K562 (cell line): Measurements from ENCODE around the gene CNIH4. TPM values are rescaled to one million over a fixed set of nuclear protein-coding genes. Genes with fewer than 3 reads are reported as not detected.

Experiments used
- ATAC-seq: fragments of 200-7000 bp; cut with Tn5 transposase; 3 replicates; pipeline ENCODE4 v1.9.1; 2020; ENCODE audit warnings: moderate library complexity
- BruUV-seq: library from RNA; stranded (reverse); fragments of 400-500 nt; replicated peaks from 2 replicates; lab custom pipeline; 2021; lab: Mats Ljungman, UMichigan
- CTCF ChIA-PET: fragments of 300-600 bp; formaldehyde crosslinking; extraction: SDS; loops from one replicate; lab custom pipeline; 2021; ENCODE audit warnings: low intra/inter-chr PET ratio; lab: Yijun Ruan, JAX
- POLR2A ChIA-PET: fragments of 300-600, 350-650 bp; sonication (Branson Sonifier 250); formaldehyde crosslinking; extraction: SDS; loops from one replicate; lab custom pipeline; 2021; ENCODE audit warnings: antibody characterized with exemption, inconsistent platforms; lab: Yijun Ruan, JAX
- DNase-seq, 4 experiments: peaks; one replicate each; pipeline versions ENCODE4 v3.0.0 to v3.0.0-alpha.2; 2011 to 2018; ENCODE audit warnings: low spot score in 3 of 4, mixed read lengths in 3 of 4; ENCODE audit errors: extremely low read depth in 1 of 4
- FAIRE-seq: peaks from 2 replicates; lab custom pipeline; 2011; peaks lifted over from hg19 to GRCh38; lab: Jason Lieb, UNC
- H2AFZ ChIP-seq: 2 replicates; pipeline ENCODE4 v1.6.0; 2011; ENCODE audit warnings: low read depth, low read length, control low read depth, inconsistent platforms
- H3K27ac ChIP-seq: fragments of 200-600 bp; 3 replicates; pipeline ENCODE4 v1.8.0; 2011; ENCODE audit warnings: low read depth, mild to moderate bottlenecking, control low read depth, inconsistent platforms, low read length, moderate library complexity, mixed read lengths; ENCODE audit errors: extremely low read depth
- H3K27me3 ChIP-seq, 2 experiments: fragments of 300-600 bp in 1 of 2; 2 replicates in 1 of 2; 3 replicates in 1 of 2; pipeline versions ENCODE4 v1.6.0 to v1.8.0; 2011; ENCODE audit warnings: inconsistent platforms in 2 of 2, low read length in 2 of 2, mild to moderate bottlenecking in 1 of 2, mixed read lengths in 1 of 2, moderate library complexity in 1 of 2; ENCODE audit not compliant: control insufficient read depth in 2 of 2, insufficient read depth in 2 of 2
- H3K36me3 ChIP-seq: fragments of 300-600 bp; 3 replicates; pipeline ENCODE4 v1.8.0; 2011; ENCODE audit warnings: mild to moderate bottlenecking, low read length, inconsistent platforms; ENCODE audit not compliant: control insufficient read depth, insufficient read depth
- H3K4me1 ChIP-seq, 2 experiments: fragments of 200-600 bp in 1 of 2; replicated peaks in 1 of 2; 2 replicates in 1 of 2; 3 replicates in 1 of 2; pipeline versions ENCODE4 v1.5.1 to v1.8.0; 2011; ENCODE audit warnings: inconsistent platforms in 2 of 2, low read length in 2 of 2, mild to moderate bottlenecking in 1 of 2, mixed read lengths in 1 of 2, moderate library complexity in 1 of 2; ENCODE audit not compliant: control insufficient read depth in 2 of 2, insufficient read depth in 2 of 2
- H3K4me2 ChIP-seq: 2 replicates; pipeline ENCODE4 v1.6.1; 2011; ENCODE audit warnings: low read length, control low read depth, inconsistent platforms, mixed read lengths; ENCODE audit not compliant: insufficient read depth
- H3K4me3 ChIP-seq: fragments of 200-600 bp; sonication (generic), shearing (Covaris generic); 2 replicates; pipeline ENCODE4 v1.5.1; 2016; ENCODE audit warnings: control low read depth, inconsistent platforms
- H3K79me2 ChIP-seq: fragments of 200-600 bp; 3 replicates; pipeline ENCODE4 v1.8.0; 2011; ENCODE audit warnings: low read length, inconsistent platforms; ENCODE audit not compliant: control insufficient read depth, insufficient read depth
- H3K9ac ChIP-seq, 2 experiments: 2 replicates each; pipeline versions ENCODE4 v1.6.0 to v1.6.1; 2011; ENCODE audit warnings: low read depth in 2 of 2, low read length in 2 of 2, control low read depth in 1 of 2, inconsistent platforms in 1 of 2, mild to moderate bottlenecking in 1 of 2, mixed read lengths in 1 of 2; ENCODE audit not compliant: insufficient read depth in 1 of 2
- H3K9me1 ChIP-seq: one replicate; pipeline ENCODE4 v1.6.0; 2011; ENCODE audit warnings: inconsistent platforms, mild to moderate bottlenecking, low read length, moderate library complexity; ENCODE audit not compliant: control insufficient read depth, insufficient read depth
- H3K9me3 ChIP-seq: replicated peaks from 2 replicates; pipeline ENCODE4 v1.5.1; 2011; ENCODE audit warnings: low read depth, low read length, inconsistent platforms; ENCODE audit not compliant: control insufficient read depth, insufficient read depth
- H4K20me1 ChIP-seq: replicated peaks from 2 replicates; pipeline ENCODE4 v1.6.1; 2011; ENCODE audit warnings: low read length, inconsistent platforms, mixed read lengths; ENCODE audit not compliant: control insufficient read depth, insufficient read depth
- AFF1 ChIP-seq, 2 experiments: fragments of 450-650 bp; IDR thresholded peaks; 2 replicates each; pipeline ENCODE4 v1.6.1; 2018; ENCODE audit warnings: mild to moderate bottlenecking in 2 of 2, low read depth in 1 of 2; ENCODE audit not compliant: partially characterized antibody in 2 of 2
- BRF1 ChIP-seq: IDR thresholded peaks from 3 replicates; pipeline ENCODE4 v1.6.1; 2011; ENCODE audit warnings: borderline replicate concordance, mild to moderate bottlenecking; ENCODE audit not compliant: insufficient read length; ENCODE audit errors: extremely low read depth
- ETV6 ChIP-seq, 3 experiments: fragments of 150-350 bp in 1 of 3; sonication (generic) in 1 of 3; formaldehyde crosslinking in 1 of 3; IDR thresholded peaks; 2 replicates each; pipeline versions ENCODE4 v1.6.1 to v1.8.0; 2014 to 2022; ENCODE audit warnings: borderline replicate concordance in 2 of 3, low read depth in 2 of 3, antibody characterized with exemption in 1 of 3, low read length in 1 of 3, mild to moderate bottlenecking in 1 of 3, missing genetic modification reagents in 1 of 3
- HDAC6 ChIP-seq: IDR thresholded peaks from 2 replicates; pipeline ENCODE4 v1.6.1; 2012; ENCODE audit warnings: low read depth, mild to moderate bottlenecking, control low read depth, inconsistent platforms, low read length, moderate library complexity
- HNRNPUL1 ChIP-seq: fragments of 200-400 bp; formaldehyde crosslinking; IDR thresholded peaks from 2 replicates; pipeline ENCODE4 v1.6.1; 2017; ENCODE audit warnings: low read length
- LCOR ChIP-seq: sonication (generic); formaldehyde crosslinking; IDR thresholded peaks from 2 replicates; pipeline ENCODE4 v1.8.0; 2022; ENCODE audit warnings: mild to moderate bottlenecking, missing genetic modification reagents
- PKNOX1 ChIP-seq: fragments of 450-650 bp; IDR thresholded peaks from 2 replicates; pipeline ENCODE4 v1.6.1; 2016
- SP2 ChIP-seq: IDR thresholded peaks from 2 replicates; pipeline ENCODE4 v1.6.1; 2011; ENCODE audit warnings: mild to moderate bottlenecking, low read depth, low read length, moderate library complexity; ENCODE audit not compliant: poor library complexity, severe bottlenecking; ENCODE audit errors: extremely low read depth
- ZNF384 ChIP-seq: IDR thresholded peaks from 2 replicates; pipeline ENCODE4 v1.6.1; 2012; ENCODE audit warnings: low read depth, low read length, improper control_type of control experiment
- WGBS: fragments of 100-300 bp; shearing (Covaris generic); methylation state at CpG from one replicate; pipeline ENCODE4 v1.1.6; 2016; ENCODE audit warnings: low coverage, mixed read lengths; ENCODE audit not compliant: insufficient coverage; ENCODE audit errors: missing lambda C conversion rate; 5-methylcytosine and 5-hydroxymethylcytosine counted together
- in situ Hi-C: fragments of 300-500 bp; cut with MboI; formaldehyde crosslinking; loops from 4 replicates; pipeline ENCODE4 v1.15.0; 2018; ENCODE audit warnings: inconsistent platforms, mixed read lengths
- intact Hi-C: fragments of 100-400 bp; cut with micrococcal nuclease; formaldehyde crosslinking; loops from 2 replicates; pipeline ENCODE4 v1.14.2; 2022
- polyA plus RNA-seq, 8 experiments: library from polyadenylated mRNA; depleted of rRNA in 4 of 8; stranded (reverse) in 5 of 8; unstranded in 3 of 8; fragments of >200 nt; fragmentation: Nextera tagmentation in 2 of 8; fragmentation: Illumina TruSeq in 1 of 8; extraction: Ambion mirVana in 2 of 8; extraction: Trizol in 1 of 8; gene quantifications; 2 replicates each; pipeline versions ENCODE4 v1.2.1 to v1.2.3, GENCODE V29; 2011 to 2014; ENCODE audit warnings: inconsistent platforms in 1 of 8, missing spikeins in 1 of 8
- total RNA-seq, 7 experiments: library from RNA; depleted of rRNA in 6 of 7; stranded (reverse); fragments of >200 nt in 6 of 7; fragmentation: Illumina TruSeq in 2 of 7; extraction: Trizol in 2 of 7; gene quantifications; 2 replicates each; pipeline versions ENCODE4 v1.2.1 to v1.2.3, GENCODE V29; 2011 to 2021; ENCODE audit warnings: low replicate concordance in 1 of 7
- TF ChIP-seq, protein P1 (sequence below): fragments of 450-650 bp; IDR thresholded peaks from 2 replicates; pipeline ENCODE4 v1.6.1; 2016; ENCODE audit warnings: missing biosample characterization, missing genetic modification characterization
- TF ChIP-seq, protein P2 (sequence below): fragments of 450-650 bp; IDR thresholded peaks from 2 replicates; pipeline ENCODE4 v1.6.1; 2016; ENCODE audit warnings: antibody characterized with exemption

Gene CNIH4
- total and polyA plus RNA-seq, 9 of the 15 experiments (the other 6 are each of a cell fraction or from before 2014, with no cell fraction given) = 41.3 to 266 (median 61.1) TPM

GRCh38 chr1:224333939-224334786, 22.5 kb upstream of the CNIH4 start:
- H3K9me1 ChIP-seq = no peaks in the 10 kb centered on the region
- H3K4me3 ChIP-seq = no peak overlapping the region
- H3K27me3 ChIP-seq = no peaks in the 10 kb centered on the region
- ATAC-seq (no peak), FAIRE-seq (no peak), DNase-seq (peak in 2 of 4 experiments; percentile 40 to 69)
- POLR2A ChIA-PET = interaction anchor here (0.5 to 1.5 kb wide), 7 partner anchors 10 to 549 kb away, joined by 3 to 4 read pairs (median 3); no protein-coding TSS in a partner anchor
- H3K4me1 ChIP-seq = peaks cover 0 to 14% of the 10 kb centered on the region in 2 experiments; a peak in 4 of 5 replicates
- CTCF ChIA-PET = interaction anchor here (0.5 to 1.5 kb wide), 6 partner anchors 106 to 636 kb away, joined by 3 to 8 read pairs (median 4); no protein-coding TSS in a partner anchor
- peak overlapping the region; percentile 82 for H2AFZ ChIP-seq
- in situ Hi-C loops (loop anchor here (5.0 to 25.0 kb wide), 2 partner anchors 222 to 637 kb away; partner anchors contain the start of gene FBXO28), intact Hi-C loops (loop anchor here (1.0 to 10.0 kb wide), 10 partner anchors 23 to 636 kb away; partner anchors contain the start of genes CNIH4, DEGS1, DNAH14 and TP53BP2)
- WGBS = 13% methylated on average over 5 of the region's 5 CpGs
- no peaks in the 10 kb centered on the region for H4K20me1 ChIP-seq
- H3K9me3 ChIP-seq = no peaks in the 10 kb centered on the region
- peak overlapping the region in 1 of 2 experiments; percentile 31; a peak in 2 of 4 replicates for H3K9ac ChIP-seq
- peak overlapping the region; percentile 71 for H3K27ac ChIP-seq
- H3K4me2 ChIP-seq = peak overlapping the region; percentile 56
- BruUV-seq = no TSS peak
- H3K36me3 ChIP-seq = no peaks in the 10 kb centered on the region
- H3K79me2 ChIP-seq = peaks cover 8% of the 10 kb centered on the region
- TF ChIP-seq SP2 = no peak
- TF ChIP-seq HDAC6 = no peak
- peak; percentile 95 for TF ChIP-seq PKNOX1
- peak in 1 of 2 experiments; percentile 64; a peak in 1 of 4 replicates for TF ChIP-seq ETV6 (IDR thresholded peaks at IDR 0.05; ENCODE audit: borderline replicate concordance in 1 of 2, low read depth in 2 of 2, low read length in 1 of 2)
- no peak for TF ChIP-seq ETV6 (CRISPR knock-in tag; IDR thresholded peaks at IDR 0.05; ENCODE audit: borderline replicate concordance)
- no peak for TF ChIP-seq ZNF384
- TF ChIP-seq, protein P1, sequence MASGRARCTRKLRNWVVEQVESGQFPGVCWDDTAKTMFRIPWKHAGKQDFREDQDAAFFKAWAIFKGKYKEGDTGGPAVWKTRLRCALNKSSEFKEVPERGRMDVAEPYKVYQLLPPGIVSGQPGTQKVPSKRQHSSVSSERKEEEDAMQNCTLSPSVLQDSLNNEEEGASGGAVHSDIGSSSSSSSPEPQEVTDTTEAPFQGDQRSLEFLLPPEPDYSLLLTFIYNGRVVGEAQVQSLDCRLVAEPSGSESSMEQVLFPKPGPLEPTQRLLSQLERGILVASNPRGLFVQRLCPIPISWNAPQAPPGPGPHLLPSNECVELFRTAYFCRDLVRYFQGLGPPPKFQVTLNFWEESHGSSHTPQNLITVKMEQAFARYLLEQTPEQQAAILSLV = no peak
- TF ChIP-seq, protein P2, sequence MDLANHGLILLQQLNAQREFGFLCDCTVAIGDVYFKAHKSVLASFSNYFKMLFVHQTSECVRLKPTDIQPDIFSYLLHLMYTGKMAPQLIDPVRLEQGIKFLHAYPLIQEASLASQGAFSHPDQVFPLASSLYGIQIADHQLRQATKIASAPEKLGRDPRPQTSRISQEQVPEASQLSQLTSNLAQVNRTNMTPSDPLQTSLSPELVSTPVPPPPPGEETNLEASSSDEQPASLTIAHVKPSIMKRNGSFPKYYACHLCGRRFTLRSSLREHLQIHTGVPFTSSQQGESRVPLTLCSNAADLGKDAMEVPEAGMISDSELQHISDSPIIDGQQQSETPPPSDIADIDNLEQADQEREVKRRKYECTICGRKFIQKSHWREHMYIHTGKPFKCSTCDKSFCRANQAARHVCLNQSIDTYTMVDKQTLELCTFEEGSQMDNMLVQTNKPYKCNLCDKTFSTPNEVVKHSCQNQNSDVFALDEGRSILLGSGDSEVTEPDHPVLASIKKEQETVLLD = no peak
- TF ChIP-seq LCOR (CRISPR knock-in tag) = no peak
- TF ChIP-seq BRF1 = no peak
- no peak for TF ChIP-seq AFF1 (IDR thresholded peaks at IDR 0.05; ENCODE audit: low read depth in 1 of 2, partially characterized antibody in 2 of 2)
- no peak for TF ChIP-seq HNRNPUL1
